A549 (cell line): ENCODE measurements around the gene RNASEH1. TPM values are rescaled to one million over a fixed set of nuclear protein-coding genes. Genes with fewer than 3 reads are reported as not detected.

Source experiments
- ATAC-seq, 2 experiments: fragments of 200-7000 bp in 1 of 2; fragments of >200 bp in 1 of 2; cut with Nextera tagmentation in 1 of 2; cut with Tn5 transposase in 1 of 2; 3 replicates each; pipeline versions ENCODE4 v1.8.0 to v1.9.1; 2018 to 2020; ENCODE audit warnings: mild to moderate bottlenecking in 1 of 2, moderate library complexity in 1 of 2
- CTCF ChIA-PET: fragments of 300-600 bp; sonication (Branson Sonifier 250); formaldehyde crosslinking; extraction: SDS; loops from one replicate; lab custom pipeline; 2021; ENCODE audit warnings: antibody characterized with exemption, inconsistent platforms; lab: Yijun Ruan, JAX
- POLR2A ChIA-PET: fragments of 350-600 bp; formaldehyde crosslinking; extraction: SDS; loops from one replicate; lab custom pipeline; 2021; ENCODE audit warnings: antibody characterized with exemption, inconsistent platforms; lab: Yijun Ruan, JAX
- DNase-seq, 2 experiments: peaks; one replicate each; pipeline versions ENCODE4 v3.0.0 to v3.0.0-alpha.2; 2011 to 2016; ENCODE audit warnings: low read depth in 1 of 2, low spot score in 1 of 2
- FAIRE-seq: peaks from 2 replicates; lab custom pipeline; 2011; peaks lifted over from hg19 to GRCh38; lab: Jason Lieb, UNC
- H3K27ac ChIP-seq, 2 experiments: fragments of >200 bp; sonication (Bioruptor Twin); formaldehyde crosslinking; 3 replicates each; pipeline ENCODE4 v1.5.1; 2016 to 2017
- H3K4me1 ChIP-seq: fragments of >200 bp; sonication (Bioruptor Twin); formaldehyde crosslinking; 3 replicates; pipeline ENCODE4 v1.6.1; 2016
- H3K4me2 ChIP-seq: fragments of >200 bp; sonication (Bioruptor Twin); formaldehyde crosslinking; 3 replicates; pipeline ENCODE4 v1.6.1; 2016
- H3K4me3 ChIP-seq: fragments of >200 bp; sonication (Bioruptor Twin); formaldehyde crosslinking; 3 replicates; pipeline ENCODE4 v1.5.1; 2016
- H3K9me3 ChIP-seq: fragments of >200 bp; sonication (Bioruptor Twin); formaldehyde crosslinking; 3 replicates; pipeline ENCODE4 v1.6.1; 2016
- BHLHE40 ChIP-seq: IDR thresholded peaks from 2 replicates; pipeline ENCODE4 v1.6.1; 2012; ENCODE audit warnings: low read depth, low read length, inconsistent platforms
- CBX2 ChIP-seq: fragments of 200-600 bp; sonication (generic); IDR thresholded peaks from 2 replicates; pipeline ENCODE4 v1.6.1; 2016; ENCODE audit warnings: low read depth, mild to moderate bottlenecking, borderline replicate concordance
- CBX8 ChIP-seq: fragments of 200-600 bp; sonication (generic); IDR thresholded peaks from 2 replicates; pipeline ENCODE4 v1.6.1; 2016
- CEBPB ChIP-seq, 2 experiments: fragments of >200 bp in 1 of 2; sonication (Bioruptor Twin) in 1 of 2; formaldehyde crosslinking in 1 of 2; IDR thresholded peaks; 2 replicates each; pipeline ENCODE4 v1.6.1; 2012 to 2016
- CHD2 ChIP-seq: fragments of 150-350 bp; IDR thresholded peaks from 2 replicates; pipeline ENCODE4 v1.6.1; 2014; ENCODE audit warnings: low read length; ENCODE audit not compliant: partially characterized antibody
- CHD4 ChIP-seq: fragments of 200-600 bp; sonication (generic); IDR thresholded peaks from 2 replicates; pipeline ENCODE4 v1.6.1; 2016; ENCODE audit warnings: antibody characterized with exemption, mild to moderate bottlenecking, borderline replicate concordance
- FOSB ChIP-seq: fragments of 250-450 bp; sonication (Bioruptor Pico); IDR thresholded peaks from 2 replicates; pipeline ENCODE4 v1.5.0; 2020; ENCODE audit warnings: mild to moderate bottlenecking, moderate library complexity
- FOXS1 ChIP-seq: fragments of 250-450 bp; sonication (Bioruptor Pico); IDR thresholded peaks from 2 replicates; pipeline ENCODE4 v1.5.0; 2020; ENCODE audit warnings: mild to moderate bottlenecking, moderate library complexity
- GATA3 ChIP-seq: IDR thresholded peaks from 2 replicates; pipeline ENCODE4 v1.6.1; 2012; ENCODE audit warnings: borderline replicate concordance
- HEYL ChIP-seq: fragments of 250-450 bp; sonication (Bioruptor Pico); IDR thresholded peaks from 2 replicates; pipeline ENCODE4 v1.8.0; 2021; ENCODE audit warnings: mild to moderate bottlenecking, moderate library complexity
- HOXA7 ChIP-seq: fragments of 250-450 bp; sonication (Bioruptor Pico); IDR thresholded peaks from 2 replicates; pipeline ENCODE4 v1.5.0; 2020; ENCODE audit warnings: mild to moderate bottlenecking, moderate library complexity
- JUNB ChIP-seq: fragments of >200 bp; sonication (Bioruptor Twin); formaldehyde crosslinking; IDR thresholded peaks from 2 replicates; pipeline ENCODE4 v1.6.1; 2016
- KDM5A ChIP-seq: fragments of 200-600 bp; sonication (generic); IDR thresholded peaks from 2 replicates; pipeline ENCODE4 v1.6.1; 2016; ENCODE audit warnings: antibody characterized with exemption, mild to moderate bottlenecking
- MAZ ChIP-seq: fragments of 150-350 bp; IDR thresholded peaks from 2 replicates; pipeline ENCODE4 v1.6.1; 2014; ENCODE audit warnings: antibody characterized with exemption, low read depth, low read length, borderline replicate concordance
- PBX3 ChIP-seq: IDR thresholded peaks from 2 replicates; pipeline ENCODE4 v1.6.1; 2012
- PHF8 ChIP-seq: fragments of 200-600 bp; sonication (generic); IDR thresholded peaks from 2 replicates; pipeline ENCODE4 v1.6.1; 2016; ENCODE audit warnings: low read depth, mild to moderate bottlenecking, antibody characterized with exemption, moderate library complexity, borderline replicate concordance
- POLR2A ChIP-seq: IDR thresholded peaks from 2 replicates; pipeline ENCODE4 v1.6.1; 2012; ENCODE audit warnings: mild to moderate bottlenecking, low read length
- RARB ChIP-seq: fragments of 250-450 bp; sonication (Bioruptor Pico); IDR thresholded peaks from 2 replicates; pipeline ENCODE4 v1.8.0; 2021; ENCODE audit warnings: mild to moderate bottlenecking, moderate library complexity
- ZNF302 ChIP-seq: fragments of 250-450 bp; sonication (Bioruptor Pico); IDR thresholded peaks from 2 replicates; pipeline ENCODE4 v1.9.0; 2021; ENCODE audit warnings: inconsistent platforms, mild to moderate bottlenecking, moderate library complexity
- WGBS: methylation state at CpG from one replicate; pipeline ENCODE4 v1.1.6; 2017; ENCODE audit errors: missing lambda C conversion rate; 5-methylcytosine and 5-hydroxymethylcytosine counted together
- polyA plus RNA-seq, 4 experiments: library from polyadenylated mRNA; depleted of rRNA in 3 of 4; stranded (reverse); fragments of >200 nt; fragmentation: RNase III in 1 of 4; extraction: RNeasy Plus Mini Kit Qiagen cat#74134 plus additional on column Dnase treatment in 1 of 4; gene quantifications; 2 replicates in 3 of 4; 3 replicates in 1 of 4; pipeline ENCODE4 v1.2.3, GENCODE V29; 2011 to 2017
- TF ChIP-seq, protein P1 (sequence below): IDR thresholded peaks from 2 replicates; pipeline ENCODE4 v1.6.1; 2012; ENCODE audit warnings: low read depth, borderline replicate concordance
- TF ChIP-seq, protein P2 (sequence below): fragments of >200 bp; sonication (Bioruptor Twin); formaldehyde crosslinking; IDR thresholded peaks from 2 replicates; pipeline ENCODE4 v1.6.1; 2016

Gene RNASEH1
- polyA plus RNA-seq, 2 of the 4 experiments (the other 2 are of a cell fraction): 54.3 to 55.3 TPM

GRCh38 chr2:3587432-3587831, 29.3 kb upstream of the RNASEH1 start:
- ChIA-PET CTCF (interaction anchor here (1.0 to 1.1 kb wide), 2 partner anchors 13 to 64 kb away, joined by 3 to 4 read pairs; no protein-coding TSS in a partner anchor), POLR2A (interaction anchor here (1.2 to 1.5 kb wide), 2 partner anchors 29 to 69 kb away, joined by 3 to 10 read pairs; partner anchors contain the start of gene RNASEH1)
- H3K4me2 ChIP-seq: peak overlapping the region; percentile 51
- 37% methylated on average over 6 of the region's 6 CpGs for WGBS
- no peaks in the 10 kb centered on the region for H3K9me3 ChIP-seq
- H3K4me3 ChIP-seq: no peak overlapping the region
- ATAC-seq (peak; percentile 9 to 30; a peak in 5 of 6 replicates), FAIRE-seq (peak; percentile 77), DNase-seq (peak in 1 of 2 experiments; percentile 33)
- peak overlapping the region in 1 of 2 experiments; percentile 3; a peak in 3 of 6 replicates for H3K27ac ChIP-seq
- peaks cover 37% of the 10 kb centered on the region for H3K4me1 ChIP-seq
- no peak for TF ChIP-seq CHD2
- TF ChIP-seq BHLHE40: no peak
- TF ChIP-seq FOXS1: no peak
- TF ChIP-seq, protein P1, sequence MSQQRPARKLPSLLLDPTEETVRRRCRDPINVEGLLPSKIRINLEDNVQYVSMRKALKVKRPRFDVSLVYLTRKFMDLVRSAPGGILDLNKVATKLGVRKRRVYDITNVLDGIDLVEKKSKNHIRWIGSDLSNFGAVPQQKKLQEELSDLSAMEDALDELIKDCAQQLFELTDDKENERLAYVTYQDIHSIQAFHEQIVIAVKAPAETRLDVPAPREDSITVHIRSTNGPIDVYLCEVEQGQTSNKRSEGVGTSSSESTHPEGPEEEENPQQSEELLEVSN: no peak
- TF ChIP-seq FOSB (CRISPR knock-in tag): no peak
- TF ChIP-seq PBX3: no peak
- no peak for TF ChIP-seq CBX8
- no peak for TF ChIP-seq CEBPB (IDR thresholded peaks at IDR 0.05)
- TF ChIP-seq GATA3: no peak
- no peak for TF ChIP-seq KDM5A

- DNase-seq (no peak), ATAC-seq (peak; percentile 18 to 33; a peak in 5 of 6 replicates), FAIRE-seq (no peak)
- CTCF ChIA-PET: interaction anchor here (1.0 to 1.1 kb wide), 2 partner anchors 14 to 65 kb away, joined by 3 to 4 read pairs; no protein-coding TSS in a partner anchor
- POLR2A ChIA-PET: interaction anchor here (1.2 to 1.5 kb wide), 2 partner anchors 29 to 68 kb away, joined by 3 to 10 read pairs; partner anchors contain the start of gene RNASEH1
- no peaks in the 10 kb centered on the region for H3K9me3 ChIP-seq
- no peak overlapping the region for H3K4me3 ChIP-seq
- peak overlapping the region; percentile 51 for H3K4me2 ChIP-seq
- H3K27ac ChIP-seq: peak overlapping the region in 1 of 2 experiments; percentile 3; a peak in 3 of 6 replicates
- peaks cover 37% of the 10 kb centered on the region for H3K4me1 ChIP-seq
- 75% methylated on average over 5 of the region's 5 CpGs for WGBS
- TF ChIP-seq HEYL (CRISPR knock-in tag): no peak
Measured at GRCh38 chr2:3587021-3587420, 28.9 kb upstream of the RNASEH1 start.

DNA sequence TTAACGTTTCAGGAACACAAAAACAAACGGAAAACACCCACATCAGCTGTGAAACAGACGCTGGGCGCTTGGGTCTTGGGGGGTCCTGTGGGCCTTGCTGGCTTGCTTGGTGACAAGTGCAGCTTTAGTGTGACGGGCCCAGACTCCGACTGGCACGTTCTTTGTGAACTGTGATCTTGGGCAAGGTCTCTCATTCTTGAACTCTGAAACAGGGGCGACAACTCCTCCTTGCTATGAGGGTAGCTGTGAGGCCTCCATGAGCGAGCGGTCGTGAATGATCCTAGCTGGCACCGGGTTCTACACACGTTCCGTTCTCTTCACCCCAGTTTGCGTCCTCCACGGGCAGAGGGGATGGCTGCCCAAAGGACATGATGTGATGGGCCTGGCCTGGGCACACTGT, 28.1 kb upstream of the RNASEH1 start:
- no peak for FAIRE-seq
- Histone ChIP-seq H3K4me2 (peak overlapping the region; percentile 57; the same call in 2 of the 3 replicates), H3K4me3 (no peak overlapping the region), H3K27ac (peak overlapping the region in 1 of 2 experiments; percentile 66; a peak in 3 of 6 replicates), H3K9me3 (no peaks in the 10 kb centered on the region), H3K4me1 (peaks cover 41% of the 10 kb centered on the region)
- WGBS: 93% methylated on average over 16 of the region's 16 CpGs
- TF ChIP-seq FOSB (CRISPR knock-in tag) (no peak), ZNF302 (no peak), POLR2A (no peak), PBX3 (no peak), CBX2 (no peak), KDM5A (no peak), MAZ (no peak), PHF8 (no peak), JUNB (no peak), CHD4 (no peak), RARB (CRISPR knock-in tag) (no peak), HOXA7 (CRISPR knock-in tag) (no peak), FOXS1 (no peak), CHD2 (no peak)
- TF ChIP-seq, protein P2, sequence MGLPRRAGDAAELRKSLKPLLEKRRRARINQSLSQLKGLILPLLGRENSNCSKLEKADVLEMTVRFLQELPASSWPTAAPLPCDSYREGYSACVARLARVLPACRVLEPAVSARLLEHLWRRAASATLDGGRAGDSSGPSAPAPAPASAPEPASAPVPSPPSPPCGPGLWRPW: no peak
- DNase-seq: no peak
- ATAC-seq: no peak
- ChIA-PET POLR2A (no interaction called here), CTCF (interaction anchor here (1.0 to 1.3 kb wide), 3 partner anchors 13 to 66 kb away, joined by 3 to 5 read pairs (median 3); no protein-coding TSS in a partner anchor)
